Tibial nerve (tissue), 4 donors: ENCODE results near the gene ERG. TPM values are rescaled to one million over a fixed set of nuclear protein-coding genes. Genes with fewer than 3 reads are reported as not detected.

Experiments
- DNase-seq, 2 donors: peaks; one replicate each; pipeline ENCODE4 v3.0.0-alpha.2; 2019; ENCODE audit warnings: low spot score in 2 of 2
- H3K27ac ChIP-seq, 4 donors: fragments of 200-600 bp; sonication (generic) in 3 of 4; one replicate each; pipeline ENCODE4 v1.5.1; 2017 to 2019; ENCODE audit warnings: mild to moderate bottlenecking in 1 of 4
- H3K27me3 ChIP-seq, 2 donors: fragments of 200-600 bp; sonication (generic) in 1 of 2; one replicate each; pipeline versions ENCODE4 v1.5.1 to v1.6.0; 2017 to 2019
- H3K36me3 ChIP-seq, 3 donors: fragments of 200-600 bp; sonication (generic); one replicate each; pipeline ENCODE4 v1.5.1; 2018 to 2019
- H3K4me1 ChIP-seq, 4 donors: fragments of 200-600 bp; sonication (generic) in 3 of 4; one replicate each; pipeline ENCODE4 v1.5.1; 2017 to 2019
- H3K4me3 ChIP-seq, 4 donors: fragments of 200-600 bp; sonication (generic) in 3 of 4; one replicate each; pipeline ENCODE4 v1.5.1; 2017 to 2019; ENCODE audit warnings: mild to moderate bottlenecking in 1 of 4, moderate library complexity in 1 of 4
- H3K9me3 ChIP-seq, 4 donors: fragments of 200-600 bp; sonication (generic) in 3 of 4; one replicate each; pipeline ENCODE4 v1.5.1; 2017 to 2019
- EP300 ChIP-seq, 2 donors: sonication (generic); formaldehyde crosslinking; IDR thresholded peaks; one replicate each; pipeline ENCODE4 v1.6.1; 2017; ENCODE audit warnings: antibody characterized with exemption in 2 of 2, mild to moderate bottlenecking in 1 of 2
- POLR2A ChIP-seq, 2 donors: fragments of 450-650 bp; IDR thresholded peaks; one replicate each; pipeline ENCODE4 v1.6.1; 2017; ENCODE audit warnings: antibody characterized with exemption in 2 of 2, mild to moderate bottlenecking in 2 of 2, moderate library complexity in 2 of 2
- WGBS, 2 donors: methylation state at CpG; one replicate each; pipeline ENCODE4 v1.1.5; 2018; 5-methylcytosine and 5-hydroxymethylcytosine counted together
- total RNA-seq, 4 donors: library from RNA; depleted of rRNA; stranded (reverse); fragments of >200 nt; gene quantifications; one replicate each; pipeline ENCODE4 v1.1.0, GENCODE V29; 2016
- TF ChIP-seq, protein P1 (sequence below), 5 experiments: fragments of 200-600 bp in 3 of 5; fragments of 450-650 bp in 2 of 5; sonication (generic) in 3 of 5; IDR thresholded peaks; one replicate each; pipeline ENCODE4 v1.5.1; 2016 to 2019; ENCODE audit warnings: antibody characterized with exemption in 5 of 5, mild to moderate bottlenecking in 3 of 5, moderate library complexity in 2 of 5

ERG gene
- total RNA-seq, 4 donors from 2014 or later: 5.9 to 20.4 (median 17.6) TPM

DNA sequence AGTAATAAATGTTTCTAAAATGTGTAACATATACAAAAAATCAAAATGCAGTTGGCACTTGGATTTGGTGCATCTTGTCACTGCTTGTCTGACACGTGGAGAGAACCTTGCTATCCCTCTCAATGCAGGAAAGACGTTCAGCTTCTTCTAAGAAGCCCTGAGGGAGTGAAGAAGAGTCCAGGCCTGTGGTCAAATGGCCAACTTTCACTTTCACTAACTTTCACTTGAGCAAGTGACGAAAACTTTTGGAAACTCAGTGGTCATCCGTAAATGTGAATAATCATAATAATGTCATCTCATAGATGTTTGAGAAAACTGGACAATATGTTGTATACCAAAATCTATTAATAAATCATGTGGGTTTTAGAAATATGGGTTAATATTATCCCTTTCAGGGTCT, 61.9 kb downstream of the ERG start:
- WGBS, 2 donors: 75 to 79% methylated on average over 4 of the region's 4 CpGs
- Histone ChIP-seq H3K36me3 (no peaks in the 10 kb centered on the region), H3K4me1 (peaks cover 0 to 32% (median 0%) of the 10 kb centered on the region in 4 donors), H3K4me3 (no peak overlapping the region), H3K9me3 (no peaks in the 10 kb centered on the region), H3K27me3 (no peaks in the 10 kb centered on the region), H3K27ac (no peak overlapping the region)
- TF ChIP-seq, protein P1, sequence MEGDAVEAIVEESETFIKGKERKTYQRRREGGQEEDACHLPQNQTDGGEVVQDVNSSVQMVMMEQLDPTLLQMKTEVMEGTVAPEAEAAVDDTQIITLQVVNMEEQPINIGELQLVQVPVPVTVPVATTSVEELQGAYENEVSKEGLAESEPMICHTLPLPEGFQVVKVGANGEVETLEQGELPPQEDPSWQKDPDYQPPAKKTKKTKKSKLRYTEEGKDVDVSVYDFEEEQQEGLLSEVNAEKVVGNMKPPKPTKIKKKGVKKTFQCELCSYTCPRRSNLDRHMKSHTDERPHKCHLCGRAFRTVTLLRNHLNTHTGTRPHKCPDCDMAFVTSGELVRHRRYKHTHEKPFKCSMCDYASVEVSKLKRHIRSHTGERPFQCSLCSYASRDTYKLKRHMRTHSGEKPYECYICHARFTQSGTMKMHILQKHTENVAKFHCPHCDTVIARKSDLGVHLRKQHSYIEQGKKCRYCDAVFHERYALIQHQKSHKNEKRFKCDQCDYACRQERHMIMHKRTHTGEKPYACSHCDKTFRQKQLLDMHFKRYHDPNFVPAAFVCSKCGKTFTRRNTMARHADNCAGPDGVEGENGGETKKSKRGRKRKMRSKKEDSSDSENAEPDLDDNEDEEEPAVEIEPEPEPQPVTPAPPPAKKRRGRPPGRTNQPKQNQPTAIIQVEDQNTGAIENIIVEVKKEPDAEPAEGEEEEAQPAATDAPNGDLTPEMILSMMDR (IDR thresholded peaks at IDR 0.05): no peak
- TF ChIP-seq POLR2A (IDR thresholded peaks at IDR 0.05): no peak
- no peak for TF ChIP-seq EP300 (IDR thresholded peaks at IDR 0.05)
- no peak for DNase-seq

DNA sequence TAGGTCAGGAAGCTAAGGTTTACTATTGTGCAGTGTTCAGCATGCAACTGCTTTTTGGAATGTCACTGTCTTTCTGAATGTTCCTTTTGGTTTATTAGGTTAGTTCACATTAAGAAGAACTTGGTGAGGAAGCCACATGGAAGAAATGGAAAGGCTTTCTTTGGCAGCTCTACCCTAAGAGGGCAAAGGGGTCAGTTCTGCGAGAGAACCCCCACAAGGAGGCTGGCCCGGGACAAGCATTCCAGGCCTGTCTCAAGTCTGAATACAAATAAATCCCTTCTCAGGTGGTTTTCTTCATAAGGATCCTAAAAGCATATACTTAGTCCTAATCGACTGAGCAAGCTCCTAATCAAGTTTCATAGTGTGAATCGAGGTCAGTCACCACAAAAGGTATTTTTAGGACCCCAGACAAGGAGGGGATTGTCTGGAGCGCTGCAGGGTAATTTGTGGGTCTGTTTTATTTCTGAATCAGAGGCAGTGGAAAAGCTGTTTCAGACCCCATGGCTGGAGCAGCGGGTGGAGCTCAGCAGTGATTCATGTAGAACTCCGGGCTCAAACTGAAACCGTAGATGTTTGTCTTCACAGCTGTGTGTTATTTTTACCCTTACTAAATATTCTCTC, 63.3 kb downstream of the ERG start:
- H3K27me3 ChIP-seq: no peaks in the 10 kb centered on the region
- H3K27ac ChIP-seq: peak overlapping the region in 2 of 4 donors; percentile 46 to 63
- H3K9me3 ChIP-seq: no peaks in the 10 kb centered on the region
- DNase-seq: no peak
- H3K4me3 ChIP-seq: no peak overlapping the region
- H3K4me1 ChIP-seq: peaks cover 0 to 28% (median 0%) of the 10 kb centered on the region in 4 donors
- no peaks in the 10 kb centered on the region for H3K36me3 ChIP-seq
- 11 to 17% methylated on average over 8 of the region's 8 CpGs for WGBS, 2 donors
- TF ChIP-seq, protein P1 (IDR thresholded peaks at IDR 0.05): no peak
- no peak for TF ChIP-seq EP300 (IDR thresholded peaks at IDR 0.05)
- no peak for TF ChIP-seq POLR2A (IDR thresholded peaks at IDR 0.05)

DNA sequence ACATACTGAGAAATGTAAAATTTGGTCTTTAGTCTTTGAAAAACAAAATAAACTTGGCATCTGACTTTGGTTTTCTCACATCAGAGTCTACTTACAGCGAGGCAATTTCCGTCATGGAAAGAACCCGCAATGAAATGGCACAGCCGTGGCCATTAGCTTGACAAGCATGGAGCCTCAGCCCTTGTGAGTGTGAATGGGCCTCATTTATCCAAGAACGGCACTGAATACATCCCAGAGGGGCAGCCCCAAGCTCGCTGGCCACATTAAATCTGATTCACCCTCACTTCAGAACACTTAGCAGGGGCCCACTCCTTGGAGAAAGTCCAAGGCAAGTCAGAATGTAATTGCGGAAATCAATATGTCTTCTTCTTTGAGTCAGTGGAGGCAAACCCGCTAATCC, 64.8 kb downstream of the ERG start:
- Histone ChIP-seq H3K4me1 (peaks cover 0 to 16% (median 0%) of the 10 kb centered on the region in 4 donors), H3K27me3 (no peaks in the 10 kb centered on the region), H3K9me3 (no peaks in the 10 kb centered on the region), H3K36me3 (no peaks in the 10 kb centered on the region), H3K4me3 (no peak overlapping the region), H3K27ac (no peak overlapping the region)
- TF ChIP-seq, protein P1 (IDR thresholded peaks at IDR 0.05): no peak
- no peak for TF ChIP-seq EP300 (IDR thresholded peaks at IDR 0.05)
- TF ChIP-seq POLR2A (IDR thresholded peaks at IDR 0.05): no peak
- WGBS, 2 donors: 68 to 73% methylated on average over 8 of the region's 8 CpGs
- no peak for DNase-seq

DNA sequence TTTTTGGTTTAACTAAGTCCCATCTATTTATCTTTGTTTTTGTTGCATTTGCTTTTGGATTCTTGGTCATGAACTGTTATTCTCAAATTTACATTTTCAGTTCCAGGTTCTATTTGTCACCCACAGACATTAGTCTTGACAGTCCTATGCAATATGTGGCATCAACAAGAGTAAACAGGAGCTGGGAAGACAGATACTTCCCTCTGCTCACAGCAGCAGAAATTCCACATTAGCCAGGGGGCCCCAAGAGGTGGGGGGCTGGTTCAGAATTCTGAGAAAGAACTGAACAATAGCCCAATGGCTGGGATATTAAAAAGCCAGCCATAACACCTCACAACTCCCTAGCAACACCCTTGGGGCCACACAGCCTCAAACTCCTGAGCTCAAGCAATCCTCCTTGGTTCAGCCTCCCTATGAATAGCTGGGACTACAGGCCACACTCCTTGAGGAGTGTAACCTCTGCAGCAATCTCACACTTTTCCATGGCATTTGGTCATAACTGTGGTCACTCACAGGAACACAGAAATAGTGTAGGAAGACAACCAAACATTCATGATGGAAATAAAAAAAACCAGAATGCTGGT, 67.8 kb downstream of the ERG start:
- Histone ChIP-seq H3K4me3 (no peak overlapping the region), H3K9me3 (no peaks in the 10 kb centered on the region), H3K4me1 (peaks cover 0 to 8% (median 0%) of the 10 kb centered on the region in 4 donors), H3K27me3 (no peaks in the 10 kb centered on the region), H3K27ac (no peak overlapping the region), H3K36me3 (no peaks in the 10 kb centered on the region)
- DNase-seq: no peak
- TF ChIP-seq POLR2A (IDR thresholded peaks at IDR 0.05) (no peak), EP300 (IDR thresholded peaks at IDR 0.05) (no peak)
- TF ChIP-seq, protein P1 (IDR thresholded peaks at IDR 0.05): no peak

DNA sequence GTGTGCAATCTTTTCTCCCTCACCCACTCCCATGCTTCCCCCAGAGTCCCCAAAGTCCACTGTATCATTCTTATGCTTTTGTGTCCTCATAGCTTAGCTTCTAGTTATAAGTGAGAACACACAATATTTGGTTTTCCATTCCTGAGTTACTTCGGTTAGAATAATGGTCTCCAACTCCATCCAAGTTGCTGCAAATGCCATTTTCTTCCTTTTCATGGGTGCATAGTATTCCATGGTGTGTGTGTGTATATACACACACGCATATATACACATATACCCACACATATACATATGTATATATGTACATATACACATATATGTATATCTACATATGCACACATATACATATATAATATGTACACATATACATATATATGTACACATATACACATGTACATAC, 69.3 kb downstream of the ERG start:
- Histone ChIP-seq H3K36me3 (no peaks in the 10 kb centered on the region), H3K27ac (no peak overlapping the region), H3K27me3 (no peaks in the 10 kb centered on the region), H3K4me3 (no peak overlapping the region), H3K4me1 (no peaks in the 10 kb centered on the region), H3K9me3 (no peaks in the 10 kb centered on the region)
- no peak for DNase-seq
- WGBS, 2 donors: 93 to 94% methylated on average over 2 of the region's 2 CpGs
- no peak for TF ChIP-seq EP300 (IDR thresholded peaks at IDR 0.05)
- TF ChIP-seq, protein P1 (IDR thresholded peaks at IDR 0.05): no peak
- no peak for TF ChIP-seq POLR2A (IDR thresholded peaks at IDR 0.05)
